ENCODE results near the gene PPP2CA. TPM values are rescaled to one million over a fixed set of nuclear protein-coding genes. Genes with fewer than 3 reads are reported as not detected.

Gene PPP2CA
- total and polyA plus RNA-seq, 10 of the 15 experiments (the other 5 are each of a cell fraction or from before 2014, with no cell fraction given), result 18.6 to 385 (median 134) TPM

GRCh38 chr5:134271059-134271458, 45.2 kb upstream of the PPP2CA start:
- H3K4me3 ChIP-seq, result no peak overlapping the region
- no peaks in the 10 kb centered on the region for H3K36me3 ChIP-seq (ENCODE audit: control insufficient read depth in 2 of 2, insufficient read depth in 2 of 2, low read length in 1 of 2)
- CTCF ChIA-PET, result interaction anchor here (1.6 kb wide), 1 partner anchor 18 kb away, joined by 3 read pairs; no protein-coding TSS in a partner anchor
- DNase-seq (ENCODE audit: low read depth, low spot score) (no peak), FAIRE-seq (no peak), ATAC-seq (no peak)
- H3K4me2 ChIP-seq (ENCODE audit: control insufficient read depth, insufficient read depth), result no peak overlapping the region
- H3K4me1 ChIP-seq (ENCODE audit: control insufficient read depth, insufficient read depth, low read length), result no peaks in the 10 kb centered on the region
- in situ Hi-C loops (cut with MboI), result no loop called here
- H3K27ac ChIP-seq (ENCODE audit: control insufficient read depth, insufficient read depth), result no peak overlapping the region
- WGBS (ENCODE audit: insufficient coverage, insufficient replicate concordance, low lambda C conversion rate, missing lambda C conversion rate), result 40% methylated on average over 1 of the region's 1 CpG
- no peaks in the 10 kb centered on the region for H3K79me2 ChIP-seq (ENCODE audit: control insufficient read depth, insufficient read depth, low read length)
- no peaks in the 10 kb centered on the region for H4K20me1 ChIP-seq (ENCODE audit: control insufficient read depth, insufficient read depth)
- SMC1A ChIA-PET (ENCODE audit: uncharacterized antibody, unreplicated experiment), result no interaction called here
- no peak overlapping the region for H3K9ac ChIP-seq (ENCODE audit: control insufficient read depth, insufficient read depth, low read length)
- H2AFZ ChIP-seq (ENCODE audit: control insufficient read depth, low read depth, low read length), result no peak overlapping the region
- TF ChIP-seq NFIC (IDR thresholded peaks at IDR 0.05; ENCODE audit: low read depth, low read length) (no peak), MYB (IDR thresholded peaks at IDR 0.05; ENCODE audit: borderline replicate concordance, low read depth, low read length) (no peak), SMARCA5 (IDR thresholded peaks at IDR 0.05) (no peak), KAT2A (conservative IDR thresholded peaks at IDR 0.05; ENCODE audit: control insufficient read depth, low read depth, low read length) (no peak), SKIL (IDR thresholded peaks at IDR 0.05; ENCODE audit: low read depth, poor library complexity, severe bottlenecking) (no peak)
- POLR2A ChIA-PET, result no interaction called here
- intact Hi-C loops (cut with micrococcal nuclease; ENCODE audit: unreplicated experiment), result no loop called here
- no peaks in the 10 kb centered on the region for H3K27me3 ChIP-seq (replicated peaks in 1 of 2; ENCODE audit: control insufficient read depth in 2 of 2, insufficient read depth in 2 of 2, low read length in 1 of 2)
- RAD21 ChIA-PET (ENCODE audit: unreplicated experiment), result no interaction called here
- no peaks in the 10 kb centered on the region; the same call in 2 of the 3 replicates for H3K9me3 ChIP-seq (replicated peaks; ENCODE audit: control insufficient read depth, insufficient read depth, low read length)
- no TSS peak for BruUV-seq (replicated peaks)

- Histone ChIP-seq H3K79me2 (ENCODE audit: control insufficient read depth, insufficient read depth, low read length) (no peaks in the 10 kb centered on the region), H3K4me1 (ENCODE audit: control insufficient read depth, insufficient read depth, low read length) (no peaks in the 10 kb centered on the region), H3K9ac (ENCODE audit: control insufficient read depth, insufficient read depth, low read length) (no peak overlapping the region), H4K20me1 (ENCODE audit: control insufficient read depth, insufficient read depth) (no peaks in the 10 kb centered on the region), H3K27ac (ENCODE audit: control insufficient read depth, insufficient read depth) (no peak overlapping the region), H3K9me3 (replicated peaks; ENCODE audit: control insufficient read depth, insufficient read depth, low read length) (no peaks in the 10 kb centered on the region; the same call in 1 of the 3 replicates), H3K27me3 (replicated peaks in 1 of 2; ENCODE audit: control insufficient read depth in 2 of 2, insufficient read depth in 2 of 2, low read length in 1 of 2) (no peaks in the 10 kb centered on the region), H3K4me2 (ENCODE audit: control insufficient read depth, insufficient read depth) (no peak overlapping the region), H2AFZ (ENCODE audit: control insufficient read depth, low read depth, low read length) (no peak overlapping the region), H3K4me3 (no peak overlapping the region), H3K36me3 (ENCODE audit: control insufficient read depth in 2 of 2, insufficient read depth in 2 of 2, low read length in 1 of 2) (no peaks in the 10 kb centered on the region)
- in situ Hi-C loops (cut with MboI) (no loop called here), intact Hi-C loops (cut with micrococcal nuclease; ENCODE audit: unreplicated experiment) (no loop called here)
- SMC1A ChIA-PET (ENCODE audit: uncharacterized antibody, unreplicated experiment), result interaction anchor here (1.3 kb wide), 1 partner anchor 33 kb away, joined by 4 read pairs; no protein-coding TSS in a partner anchor
- WGBS (ENCODE audit: insufficient coverage, insufficient replicate concordance, low lambda C conversion rate, missing lambda C conversion rate), result 91% methylated on average over 2 of the region's 4 CpGs
- DNase-seq (ENCODE audit: low read depth, low spot score) (no peak), ATAC-seq (no peak), FAIRE-seq (no peak)
- RAD21 ChIA-PET (ENCODE audit: unreplicated experiment), result no interaction called here
- no TSS peak for BruUV-seq (replicated peaks)
- POLR2A ChIA-PET, result interaction anchor here (0.6 to 0.7 kb wide), 2 partner anchors 46 to 463 kb away, joined by 3 to 5 read pairs; no protein-coding TSS in a partner anchor
- CTCF ChIA-PET, result interaction anchor here (0.6 to 0.7 kb wide), 2 partner anchors 56 to 846 kb away, joined by 3 read pairs; no protein-coding TSS in a partner anchor
- TF ChIP-seq ZNF384 (IDR thresholded peaks at IDR 0.05; ENCODE audit: borderline replicate concordance, low read depth, low read length), result no peak
- no peak for TF ChIP-seq BACH1 (IDR thresholded peaks at IDR 0.05; ENCODE audit: borderline replicate concordance)
- no peak for TF ChIP-seq DPF2 (IDR thresholded peaks at IDR 0.05)
- no peak for TF ChIP-seq ATF2 (IDR thresholded peaks at IDR 0.05; ENCODE audit: low read length)
- TF ChIP-seq ZNF217 (IDR thresholded peaks at IDR 0.05), result no peak
- TF ChIP-seq RELB (IDR thresholded peaks at IDR 0.05; ENCODE audit: low read depth), result no peak
- TF ChIP-seq WRNIP1 (IDR thresholded peaks at IDR 0.05; ENCODE audit: borderline replicate concordance, low read depth, low read length), result no peak
- no peak for TF ChIP-seq CBX5 (IDR thresholded peaks at IDR 0.05; ENCODE audit: low read depth)
These were observed 43.0 kb upstream of the PPP2CA start for GRCh38 chr5:134268919-134269318.

Measured in GM12878 (cell line).